Prostate gland (tissue), 2 donors: ENCODE results near the gene SLC16A13. TPM values are rescaled to one million over a fixed set of nuclear protein-coding genes. Genes with fewer than 3 reads are reported as not detected.
A peak's percentile ranks its signal among the peaks of the same experiment; 100 is the strongest.

ENCODE experiments used
- DNase-seq: peaks from one replicate; pipeline ENCODE4 v3.0.0-alpha.2; 2019; ENCODE audit warnings: low spot score
- H3K27ac ChIP-seq, 2 donors: fragments of 200-600 bp; sonication (generic); 2 replicates each; pipeline ENCODE4 v1.5.1; 2017 to 2019
- H3K27me3 ChIP-seq: fragments of 200-600 bp; sonication (generic); replicated peaks from 2 replicates; pipeline ENCODE4 v1.5.1; 2019; ENCODE audit not compliant: insufficient read depth
- H3K36me3 ChIP-seq, 2 donors: fragments of 200-600 bp; sonication (generic); 1 replicate in 1 of 2; 2 replicates in 1 of 2; pipeline versions ENCODE4 v1.5.1 to v1.8.1; 2017 to 2019
- H3K4me1 ChIP-seq: fragments of 200-600 bp; sonication (generic); replicated peaks from 2 replicates; pipeline ENCODE4 v1.5.1; 2019
- H3K4me3 ChIP-seq, 2 donors: fragments of 200-600 bp; sonication (generic); 2 replicates each; pipeline ENCODE4 v1.5.1; 2017 to 2019
- H3K9me3 ChIP-seq: fragments of 200-600 bp; sonication (generic); 2 replicates; pipeline ENCODE4 v1.5.1; 2017
- CTCF ChIP-seq, 4 experiments: fragments of 200-600 bp in 2 of 4; fragments of 450-650 bp in 2 of 4; sonication (generic) in 2 of 4; IDR thresholded peaks; 1 replicate in 3 of 4; 2 replicates in 1 of 4; pipeline ENCODE4 v1.5.1; 2016 to 2019; ENCODE audit warnings: antibody characterized with exemption in 4 of 4, mild to moderate bottlenecking in 2 of 4, moderate library complexity in 2 of 4
- POLR2A ChIP-seq: fragments of 450-650 bp; IDR thresholded peaks from one replicate; pipeline ENCODE4 v1.6.1; 2016; ENCODE audit warnings: antibody characterized with exemption, mild to moderate bottlenecking
- POLR2AphosphoS5 ChIP-seq: sonication (generic); formaldehyde crosslinking; IDR thresholded peaks from one replicate; pipeline ENCODE4 v1.6.1; 2017; ENCODE audit warnings: antibody characterized with exemption
- WGBS: methylation state at CpG from one replicate; pipeline ENCODE4 v1.1.5; 2018; 5-methylcytosine and 5-hydroxymethylcytosine counted together
- intact Hi-C: fragments of 100-400 bp; cut with DNase I; formaldehyde crosslinking; loops from one replicate; pipeline ENCODE4 v1.14.2; 2022
- total RNA-seq, 2 donors: library from RNA; depleted of rRNA; stranded (reverse); fragments of >200 nt; gene quantifications; one replicate each; pipeline ENCODE4 v1.1.0, GENCODE V29; 2016

Gene SLC16A13
- total RNA-seq, 2 donors from 2014 or later: 1.7 to 1.8 TPM

- no peaks in the 10 kb centered on the region for H3K36me3 ChIP-seq
- DNase-seq: peak; percentile 97
- no peaks in the 10 kb centered on the region for H3K9me3 ChIP-seq
- TF ChIP-seq POLR2AphosphoS5 (peak; percentile 95), POLR2A (peak; percentile 91), CTCF (IDR thresholded peaks at IDR 0.05) (peak; percentile 85 to 97 (median 90))
- WGBS: 2% methylated on average over 61 of the region's 75 CpGs
- H3K27me3 ChIP-seq: no peaks in the 10 kb centered on the region
- H3K4me1 ChIP-seq: peaks cover 19% of the 10 kb centered on the region
- peak overlapping the region; percentile 96 to 97 for H3K27ac ChIP-seq
- H3K4me3 ChIP-seq: peak overlapping the region; percentile 94 to 98
- intact Hi-C loops: no loop called here
Observed at GRCh38 chr17:7014261-7014994, 21.4 kb upstream of the SLC16A13 start.

GRCh38 chr17:7014995-7015958 is 20.5 kb upstream of the SLC16A13 start:
- Histone ChIP-seq H3K27ac (peak overlapping the region; percentile 96 to 97), H3K27me3 (no peaks in the 10 kb centered on the region), H3K4me1 (peaks cover 17% of the 10 kb centered on the region), H3K4me3 (peak overlapping the region; percentile 94 to 98), H3K36me3 (no peaks in the 10 kb centered on the region), H3K9me3 (no peaks in the 10 kb centered on the region)
- WGBS: 11% methylated on average over 44 of the region's 56 CpGs
- no peak for TF ChIP-seq POLR2AphosphoS5
- TF ChIP-seq POLR2A: peak; percentile 55
- DNase-seq: no peak
- intact Hi-C loops: loop anchor here (5.0 kb wide), 1 partner anchor 363 kb away; the partner anchor contains the start of genes C17orf100 and MED31

GRCh38 chr17:7016418-7016817 is 19.4 kb upstream of the SLC16A13 start:
- DNase-seq: no peak

GRCh38 chr17:7016886-7017826 is 18.7 kb upstream of the SLC16A13 start:
- intact Hi-C loops: loop anchor here (5.0 kb wide), 1 partner anchor 365 kb away; the partner anchor contains the start of genes C17orf100 and MED31
- H3K36me3 ChIP-seq: no peaks in the 10 kb centered on the region
- WGBS: 84% methylated on average over 20 of the region's 20 CpGs
- TF ChIP-seq POLR2AphosphoS5: no peak
- no peak for TF ChIP-seq POLR2A
- TF ChIP-seq CTCF (IDR thresholded peaks at IDR 0.05): no peak
- H3K4me1 ChIP-seq: peaks cover 16% of the 10 kb centered on the region
- no peaks in the 10 kb centered on the region for H3K27me3 ChIP-seq
- H3K9me3 ChIP-seq: no peaks in the 10 kb centered on the region
- no peak overlapping the region for H3K4me3 ChIP-seq
- peak overlapping the region; percentile 69 to 79 for H3K27ac ChIP-seq
- no peak for DNase-seq

More at GRCh38 chr17:7016418-7016817, 19.4 kb upstream of the SLC16A13 start:
- H3K9me3 ChIP-seq: no peaks in the 10 kb centered on the region
- intact Hi-C loops: loop anchor here (5.0 kb wide), 1 partner anchor 364 kb away; the partner anchor contains the start of genes C17orf100 and MED31
- H3K36me3 ChIP-seq: no peaks in the 10 kb centered on the region
- no peaks in the 10 kb centered on the region for H3K27me3 ChIP-seq
- H3K4me1 ChIP-seq: peaks cover 16% of the 10 kb centered on the region
- H3K27ac ChIP-seq: no peak overlapping the region
- TF ChIP-seq POLR2A: no peak
- no peak for TF ChIP-seq CTCF (IDR thresholded peaks at IDR 0.05)
- TF ChIP-seq POLR2AphosphoS5: no peak
- 71% methylated on average over 3 of the region's 3 CpGs for WGBS
- no peak overlapping the region for H3K4me3 ChIP-seq
